ENCODE data around the gene ZNF558.

The ZNF558 gene

DNA sequence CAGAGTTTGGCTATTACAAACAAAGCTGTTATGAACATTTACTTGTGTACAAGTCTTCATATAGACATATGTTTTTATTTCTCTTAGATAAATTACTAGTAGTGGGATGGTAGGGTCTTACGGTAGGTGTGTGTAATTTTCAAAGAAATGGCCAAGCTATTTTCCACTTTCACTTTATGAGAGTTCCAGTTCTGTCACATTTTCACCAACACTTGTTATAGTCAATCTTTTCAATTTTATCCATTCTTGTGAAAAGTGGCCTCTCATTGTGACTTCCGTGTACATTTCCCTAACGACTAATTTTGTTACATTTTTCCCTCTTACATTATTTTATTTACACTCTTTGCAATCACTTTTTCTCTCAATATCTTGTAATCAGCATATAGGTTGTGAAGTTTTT is 18.4 kb upstream of the ZNF558 start:
- no peak overlapping the region for H3K27ac ChIP-seq

GRCh38 chr19:8849232-8849631 is 17.1 kb upstream of the ZNF558 start:
- H3K27ac ChIP-seq = no peak overlapping the region
- no peak for TF ChIP-seq CTCF (IDR thresholded peaks at IDR 0.05)
- no peak for DNase-seq (ENCODE audit: low spot score)
- no peak overlapping the region for H3K4me3 ChIP-seq

More for the DNA sequence above, 18.4 kb upstream of the ZNF558 start:
- TF ChIP-seq CTCF (IDR thresholded peaks at IDR 0.05) = no peak
- no peak overlapping the region for H3K4me3 ChIP-seq
- DNase-seq (ENCODE audit: low spot score) = no peak

- TF ChIP-seq CTCF (IDR thresholded peaks at IDR 0.05) = no peak
- no peak for DNase-seq (ENCODE audit: low spot score)
- Histone ChIP-seq H3K4me3 (no peak overlapping the region), H3K27ac (no peak overlapping the region)
Observed at GRCh38 chr19:8846819-8847218, 14.7 kb upstream of the ZNF558 start.

- H3K4me3 ChIP-seq = no peak overlapping the region
- TF ChIP-seq CTCF (IDR thresholded peaks at IDR 0.05) = no peak
- no peak for DNase-seq (ENCODE audit: low spot score)
- H3K27ac ChIP-seq = no peak overlapping the region
Observed at GRCh38 chr19:8840708-8841107, 8.6 kb upstream of the ZNF558 start.

- DNase-seq (ENCODE audit: low spot score) = no peak
- TF ChIP-seq CTCF (IDR thresholded peaks at IDR 0.05) = no peak
- Histone ChIP-seq H3K27ac (no peak overlapping the region), H3K4me3 (no peak overlapping the region)
Observed at GRCh38 chr19:8835877-8836276, 3.8 kb upstream of the ZNF558 start.

GRCh38 chr19:8835446-8835845 is 3.3 kb upstream of the ZNF558 start:
- no peak overlapping the region for H3K27ac ChIP-seq
- DNase-seq (ENCODE audit: low spot score) = no peak
- TF ChIP-seq CTCF (IDR thresholded peaks at IDR 0.05) = no peak
- no peak overlapping the region for H3K4me3 ChIP-seq

DNA sequence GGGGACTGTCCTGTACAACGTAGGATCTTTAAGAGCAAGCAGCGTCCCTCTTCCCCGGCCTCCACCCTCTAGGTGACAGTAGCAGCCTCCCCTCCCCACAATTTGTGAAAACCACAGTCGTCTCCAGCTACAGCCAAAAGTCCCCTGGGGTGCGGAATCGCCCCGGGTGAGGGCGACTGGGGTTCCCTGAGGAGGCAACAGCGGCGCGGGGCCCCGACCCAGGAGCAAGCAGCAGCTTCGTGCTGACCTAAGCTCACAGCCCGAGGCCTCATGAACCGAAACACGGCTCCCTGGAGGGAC is 322 bp downstream of the ZNF558 start:
- peak overlapping the region; percentile 99 for H3K4me3 ChIP-seq
- TF ChIP-seq CTCF (IDR thresholded peaks at IDR 0.05) = no peak
- peak overlapping the region; percentile 89 to 99 for H3K27ac ChIP-seq
- DNase-seq (ENCODE audit: low spot score) = no peak
